NCI-H460 (cell line): Measurements from ENCODE around the gene ZNF555. TPM values are rescaled to one million over a fixed set of nuclear protein-coding genes. Genes with fewer than 3 reads are reported as not detected.
"Not testable (repeated sequence)": the region's sequence is repeated elsewhere in the genome, so short reads cannot be mapped to it uniquely, and the experiment has no call there.

Experiments
- DNase-seq: peaks from one replicate; pipeline ENCODE4 v3.0.0-alpha.2; 2016; ENCODE audit warnings: low read depth; ENCODE audit errors: extremely low read depth
- polyA plus RNA-seq: library from polyadenylated mRNA; depleted of rRNA; stranded (reverse); fragments of >200 nt; gene quantifications from 2 replicates; pipeline ENCODE4 v1.2.3, GENCODE V29; 2014; cell fraction: nucleus; rRNA removed
- total RNA-seq: library from RNA; depleted of rRNA; stranded (reverse); fragments of >200 nt; shearing (Covaris generic); gene quantifications from 2 replicates; pipeline ENCODE4 v1.2.3, GENCODE V29; 2014; rRNA removed

Gene ZNF555
- 2.1 and 3.1 TPM in 2 replicates for total RNA-seq
- 0.64 and 0.80 TPM in 2 replicates for polyA plus RNA-seq

DNA sequence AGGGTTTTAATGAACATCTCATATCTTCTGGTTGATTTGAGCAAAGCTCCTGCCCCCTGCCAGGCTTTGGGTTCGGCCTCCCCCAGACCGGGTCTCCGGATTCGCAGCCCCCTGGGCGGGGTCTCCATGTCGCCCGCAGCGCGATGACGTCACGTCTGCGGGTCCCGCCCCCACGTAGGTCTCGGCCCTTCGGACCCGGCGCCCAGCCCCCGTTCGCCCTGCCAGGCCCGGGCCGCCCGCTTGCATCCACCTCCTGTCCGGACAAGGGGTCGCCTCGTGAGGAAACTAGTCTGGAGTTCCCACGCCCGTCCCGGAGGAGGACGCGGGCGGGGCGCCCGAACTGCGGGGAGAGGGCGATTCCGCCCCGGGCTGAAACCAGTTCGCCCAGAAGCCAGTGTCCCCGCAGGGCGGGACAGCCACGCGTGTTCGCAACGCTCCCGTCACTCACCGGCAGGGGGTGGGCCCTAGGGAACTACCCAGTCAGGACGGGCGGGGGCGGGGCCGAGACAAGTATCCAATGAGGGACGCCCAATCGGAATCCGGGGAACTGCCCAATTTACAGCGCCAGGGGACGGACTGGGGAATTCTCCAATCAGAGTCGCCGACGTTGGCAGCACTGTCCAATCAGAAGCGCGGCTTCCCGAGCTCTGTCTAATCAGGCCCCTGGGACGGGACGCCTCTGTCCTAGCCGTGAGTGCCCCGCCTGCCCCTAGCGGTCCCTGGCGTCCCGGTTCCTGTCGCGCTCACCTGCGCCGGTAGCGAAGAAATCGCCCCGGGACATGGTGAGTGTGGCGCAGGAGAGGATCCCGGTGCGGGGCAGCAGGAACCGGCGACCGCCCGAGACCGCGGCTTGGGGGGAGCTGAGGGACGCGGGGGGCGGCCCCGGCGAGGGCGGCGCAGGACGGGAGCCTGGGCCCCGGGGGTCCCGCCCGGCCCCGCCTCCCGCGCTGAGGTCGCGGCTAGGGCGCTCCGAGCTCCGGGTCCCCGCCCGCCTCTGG lies at the start of gene ZNF555:
ZNF555 (plus strand) TSS at position 682 of the 998 bp plus-strand sequence; CDS start at position 780, 98 bp downstream.
- peak; percentile 97 for DNase-seq

DNA sequence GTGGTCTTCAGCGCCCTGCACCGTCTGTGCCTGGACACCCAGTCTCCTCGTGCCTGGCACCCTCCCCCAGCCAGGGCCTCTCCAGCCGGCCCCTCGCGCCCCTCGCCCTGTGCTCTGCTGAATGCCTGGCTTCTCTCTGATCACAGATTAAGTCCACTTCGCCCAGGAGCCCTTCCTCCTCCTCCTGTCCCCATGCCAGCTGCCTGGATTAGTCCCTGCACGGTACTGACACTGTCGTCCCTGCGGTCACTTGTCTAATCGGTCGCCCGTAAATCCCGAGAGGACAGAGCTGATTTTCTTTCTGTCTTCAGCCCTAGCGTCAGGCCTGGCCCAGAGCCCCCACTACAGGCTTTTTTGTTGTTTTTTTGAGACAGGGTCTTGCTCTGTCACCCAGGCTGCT lies 49.4 kb upstream of the ZNF555 start:
- no peak for DNase-seq

DNA sequence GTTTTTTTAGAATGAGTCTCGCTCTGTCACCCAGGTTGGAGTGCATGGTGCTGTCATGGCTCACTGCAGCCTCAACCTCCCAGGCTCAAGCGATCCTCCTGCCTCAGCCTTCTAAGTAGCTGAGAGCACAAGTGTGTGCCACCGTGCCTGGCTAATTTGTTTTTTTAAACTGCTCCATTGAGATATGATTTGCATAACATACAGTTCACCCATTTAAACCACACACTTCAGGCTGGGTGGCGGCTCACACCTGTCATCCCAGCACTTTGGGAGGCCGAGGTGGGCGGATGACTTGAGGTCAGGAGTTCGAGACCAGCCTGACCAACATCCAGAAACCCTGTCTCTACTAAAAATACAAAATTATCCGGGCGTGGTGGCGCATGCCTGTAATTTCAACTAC lies 48.6 kb upstream of the ZNF555 start:
- not testable (repeated sequence) for DNase-seq

GRCh38 chr19:2793126-2793525 lies 48.1 kb upstream of the ZNF555 start:
- DNase-seq: no peak

DNA sequence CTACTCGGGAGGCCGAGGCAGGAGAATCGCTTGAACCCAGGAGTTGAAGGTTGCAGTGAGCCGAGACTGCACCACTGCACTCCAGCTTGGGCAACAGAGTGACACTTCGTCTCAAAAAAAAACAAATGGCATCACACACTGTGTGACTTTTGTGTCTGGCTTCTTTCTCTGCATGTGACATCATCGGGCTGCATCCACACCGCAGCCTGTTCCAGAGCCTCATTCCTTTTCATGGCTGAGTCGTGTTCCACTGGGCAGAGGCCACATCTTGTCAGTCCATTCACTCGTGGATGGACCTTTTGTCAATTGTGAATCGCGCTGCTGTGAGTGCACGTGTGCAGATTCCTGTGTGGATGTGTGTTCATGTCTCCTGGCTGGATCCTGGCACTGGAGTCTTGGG lies 47.7 kb upstream of the ZNF555 start:
- no peak for DNase-seq

DNA sequence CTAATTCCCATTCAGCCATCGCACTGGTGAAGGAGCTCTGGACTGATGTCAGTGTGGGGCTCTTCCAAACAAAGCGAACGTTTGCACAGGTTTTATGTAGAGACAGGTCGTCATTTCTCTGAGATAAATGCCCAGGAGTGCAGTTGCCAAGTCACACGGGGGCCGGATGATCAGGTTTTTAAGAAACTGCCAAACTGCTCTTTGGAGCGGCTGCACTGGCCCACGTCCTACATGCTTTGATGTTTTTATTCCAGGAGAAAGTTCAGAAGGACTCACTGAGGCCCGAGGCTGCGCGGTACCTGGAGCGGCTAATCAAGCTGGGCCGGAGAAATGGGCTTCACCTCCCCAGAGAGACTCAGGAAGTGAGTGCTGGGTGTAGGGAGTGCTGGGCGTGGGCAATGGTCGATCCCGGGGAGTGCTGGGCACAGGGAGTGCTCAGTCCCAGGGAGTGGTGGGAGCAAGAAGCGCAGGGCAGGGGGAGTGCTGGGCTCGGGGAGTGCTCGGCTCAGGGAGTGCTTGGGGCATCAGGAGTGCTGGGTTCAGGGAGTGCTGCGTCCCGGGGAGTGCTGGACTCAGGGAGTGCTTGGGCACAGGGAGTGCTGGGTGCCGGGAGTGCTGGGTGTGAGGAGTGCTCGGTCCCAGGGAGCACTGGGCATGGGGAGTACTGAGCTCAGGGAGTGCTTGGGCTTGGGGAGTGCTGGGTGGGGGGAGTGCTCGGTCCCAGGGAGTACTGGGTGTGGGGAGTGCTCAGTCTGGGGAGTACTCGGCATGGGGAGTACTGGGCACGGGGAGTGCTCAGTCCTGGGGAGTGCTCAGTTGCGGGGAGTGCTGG lies 45.2 kb upstream of the ZNF555 start:
- no peak for DNase-seq

DNA sequence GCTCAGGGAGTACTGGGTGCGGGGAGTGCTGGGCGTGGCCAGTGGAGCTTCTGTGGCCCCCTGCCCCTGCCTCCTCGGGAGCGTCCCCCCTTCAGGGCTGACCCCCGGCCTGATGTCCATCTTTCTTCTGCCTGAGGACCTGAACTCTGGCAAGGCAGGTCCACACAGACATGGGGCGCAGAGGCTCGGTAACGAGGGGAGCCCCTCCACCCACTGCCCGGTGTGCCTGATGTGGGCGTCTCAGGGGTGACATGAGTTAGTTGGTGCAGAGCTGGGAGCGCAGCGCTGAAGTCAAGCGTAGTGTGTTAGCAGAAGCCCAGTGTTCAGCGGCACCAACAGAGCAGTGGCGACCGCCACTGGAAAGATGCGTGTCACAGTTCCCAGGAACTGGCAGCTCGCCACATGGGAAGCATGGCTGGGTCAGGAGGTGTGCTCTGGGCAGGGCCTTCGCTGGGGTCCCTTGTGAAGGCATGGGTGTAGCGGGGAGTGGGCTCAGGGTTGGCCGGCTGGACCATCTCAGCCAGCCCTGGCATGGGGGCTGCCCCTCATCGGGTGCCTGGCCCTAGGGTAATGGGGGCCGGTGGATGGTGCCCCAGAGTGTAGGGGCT lies 44.5 kb upstream of the ZNF555 start:
- no peak for DNase-seq

GRCh38 chr19:2797280-2797679 lies 44.0 kb upstream of the ZNF555 start:
- no peak for DNase-seq

GRCh38 chr19:2798158-2798685 lies 43.1 kb upstream of the ZNF555 start:
- no peak for DNase-seq

- DNase-seq: no peak
These were observed 42.5 kb upstream of the ZNF555 start for GRCh38 chr19:2798733-2799132.

- DNase-seq: no peak
These were observed 41.8 kb upstream of the ZNF555 start for GRCh38 chr19:2799273-2800020.

GRCh38 chr19:2800506-2800905 lies 40.8 kb upstream of the ZNF555 start:
- DNase-seq: no peak

DNA sequence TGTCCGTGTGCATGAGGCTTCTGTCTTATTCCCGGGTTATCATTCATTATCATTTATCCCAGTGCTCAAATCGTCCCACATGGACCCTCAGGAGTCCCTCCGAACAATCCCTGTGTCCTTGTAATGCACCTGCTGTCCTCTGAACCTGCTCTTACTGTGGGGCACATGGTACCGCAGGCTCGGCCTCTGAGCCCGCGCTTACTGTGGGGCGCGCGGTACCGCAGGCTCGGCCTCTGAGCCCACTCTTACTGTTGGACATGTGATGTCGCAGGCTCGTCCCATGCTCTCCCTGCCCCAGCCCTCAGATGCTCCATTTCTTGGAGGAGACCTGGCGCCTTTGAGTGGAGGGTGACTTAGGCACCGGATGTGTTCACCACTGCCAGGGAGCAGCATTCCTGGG lies 38.4 kb upstream of the ZNF555 start:
- no peak for DNase-seq

DNA sequence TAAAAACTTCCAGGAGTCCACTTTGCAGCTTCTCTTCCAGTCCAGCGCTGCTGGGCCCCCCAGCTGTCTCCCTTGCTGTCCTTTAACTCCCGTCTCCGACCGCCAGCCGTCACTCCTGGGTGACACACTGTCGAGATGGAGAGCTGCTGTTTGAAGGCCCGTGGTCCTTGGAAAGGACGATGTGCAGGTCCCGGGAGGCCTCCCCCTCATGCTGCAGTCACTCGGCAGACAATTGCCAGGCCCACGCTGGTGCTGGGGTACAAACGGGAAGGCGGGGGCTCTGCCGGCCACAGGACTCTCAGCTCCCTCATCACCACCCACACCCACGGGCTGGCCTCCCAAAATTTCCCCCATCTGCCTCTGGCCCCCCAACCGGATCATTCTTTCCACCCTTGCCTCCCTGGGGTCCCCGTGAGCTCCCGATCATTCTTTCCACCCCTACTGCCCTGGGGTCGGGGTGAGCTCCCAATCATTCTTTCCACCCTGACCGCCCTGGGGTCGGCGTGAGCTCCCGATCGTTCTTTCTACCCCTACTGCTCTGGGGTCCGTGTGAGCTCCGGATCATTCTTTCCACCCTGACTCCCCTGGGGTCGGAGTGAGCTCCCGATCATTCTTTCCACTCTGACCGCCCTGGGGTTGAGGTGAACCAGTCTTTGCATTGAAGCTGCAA lies 37.7 kb upstream of the ZNF555 start:
- DNase-seq: no peak

DNA sequence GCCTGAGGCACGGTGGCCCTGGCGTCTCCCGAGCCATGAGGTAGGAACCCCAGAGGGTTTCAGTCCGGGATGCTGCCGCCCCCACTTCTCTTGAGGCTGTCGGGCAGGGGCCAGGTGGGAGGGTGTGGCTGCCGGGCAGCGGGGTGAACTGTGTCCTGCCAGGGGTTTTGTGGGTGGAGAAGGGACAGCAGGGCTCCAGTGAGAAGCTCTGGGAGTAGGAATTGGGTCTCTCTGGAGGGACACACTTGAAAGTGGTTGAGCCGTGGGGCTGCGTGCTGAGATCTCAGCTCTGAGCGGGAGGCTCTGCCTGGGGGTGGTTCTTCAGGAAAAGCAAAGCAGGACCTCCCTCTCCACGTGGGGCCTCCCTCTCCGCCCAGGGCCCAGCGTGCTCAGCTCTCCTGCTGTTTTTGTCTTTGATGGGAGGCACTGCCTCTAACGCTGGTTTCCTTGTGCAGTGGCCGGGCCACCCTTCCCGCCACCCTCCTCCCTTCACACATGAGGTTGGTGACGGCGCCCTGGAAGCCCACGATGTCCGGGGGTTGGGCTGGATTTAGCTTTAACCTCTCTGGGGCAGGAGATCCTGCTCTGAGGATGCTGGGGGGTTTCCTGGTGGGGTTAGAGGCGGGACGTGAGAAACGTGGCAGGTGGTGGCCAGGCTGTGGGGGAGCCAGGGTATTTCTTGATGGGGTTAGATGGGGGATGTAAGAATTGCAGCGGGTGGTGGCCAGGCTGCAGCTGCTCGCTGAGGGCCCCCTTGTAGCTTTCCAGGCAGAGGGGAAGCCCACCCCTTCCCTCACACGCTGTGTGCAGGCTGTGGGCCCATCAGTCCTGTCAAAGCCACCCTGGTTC lies 36.9 kb upstream of the ZNF555 start:
- no peak for DNase-seq

- no peak for DNase-seq
These were observed 35.9 kb upstream of the ZNF555 start for GRCh38 chr19:2805261-2805900.

GRCh38 chr19:2805991-2806649 lies 35.2 kb upstream of the ZNF555 start:
- no peak for DNase-seq
